DND-41 (cell line): ENCODE measurements around the gene SERGEF.

Source experiments
- EZH2 ChIP-seq: IDR thresholded peaks from 3 replicates; pipeline ENCODE4 v1.6.1; 2012; ENCODE audit warnings: borderline replicate concordance, low read depth, mild to moderate bottlenecking, moderate library complexity, low read length, inconsistent platforms; ENCODE audit not compliant: severe bottlenecking
- TF ChIP-seq, protein P1 (sequence below): IDR thresholded peaks from 2 replicates; pipeline ENCODE4 v1.5.1; 2012; ENCODE audit warnings: borderline replicate concordance, low read length, moderate library complexity, mild to moderate bottlenecking; ENCODE audit not compliant: poor library complexity, severe bottlenecking; ENCODE audit errors: extremely low read depth

DNA sequence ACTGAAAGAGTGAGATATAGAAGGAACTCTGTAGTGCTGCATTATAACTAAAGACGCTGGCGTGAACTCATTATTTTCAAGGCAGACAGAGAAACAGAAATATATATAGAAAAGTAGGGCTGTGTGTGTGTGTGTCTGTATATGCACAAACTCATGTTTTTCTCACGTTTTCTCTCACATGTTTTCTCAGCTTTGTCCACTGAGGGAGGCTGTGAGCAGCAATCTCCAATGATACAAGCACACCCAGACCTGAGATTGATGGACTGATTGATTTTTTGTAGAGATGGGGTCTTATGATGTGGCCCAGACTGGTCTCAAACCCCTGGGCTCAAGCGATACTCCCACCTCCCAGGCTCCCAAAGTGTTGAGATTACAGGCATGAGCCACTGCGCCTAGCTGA lies 122.5 kb downstream of the SERGEF start:
- TF ChIP-seq, protein P1, sequence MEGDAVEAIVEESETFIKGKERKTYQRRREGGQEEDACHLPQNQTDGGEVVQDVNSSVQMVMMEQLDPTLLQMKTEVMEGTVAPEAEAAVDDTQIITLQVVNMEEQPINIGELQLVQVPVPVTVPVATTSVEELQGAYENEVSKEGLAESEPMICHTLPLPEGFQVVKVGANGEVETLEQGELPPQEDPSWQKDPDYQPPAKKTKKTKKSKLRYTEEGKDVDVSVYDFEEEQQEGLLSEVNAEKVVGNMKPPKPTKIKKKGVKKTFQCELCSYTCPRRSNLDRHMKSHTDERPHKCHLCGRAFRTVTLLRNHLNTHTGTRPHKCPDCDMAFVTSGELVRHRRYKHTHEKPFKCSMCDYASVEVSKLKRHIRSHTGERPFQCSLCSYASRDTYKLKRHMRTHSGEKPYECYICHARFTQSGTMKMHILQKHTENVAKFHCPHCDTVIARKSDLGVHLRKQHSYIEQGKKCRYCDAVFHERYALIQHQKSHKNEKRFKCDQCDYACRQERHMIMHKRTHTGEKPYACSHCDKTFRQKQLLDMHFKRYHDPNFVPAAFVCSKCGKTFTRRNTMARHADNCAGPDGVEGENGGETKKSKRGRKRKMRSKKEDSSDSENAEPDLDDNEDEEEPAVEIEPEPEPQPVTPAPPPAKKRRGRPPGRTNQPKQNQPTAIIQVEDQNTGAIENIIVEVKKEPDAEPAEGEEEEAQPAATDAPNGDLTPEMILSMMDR = no peak
- TF ChIP-seq EZH2 = no peak
